NCI-H2227 (cell line): ENCODE data around the gene MED29.

Experiments
- DNase-seq: peaks from one replicate; lab custom pipeline; 2025; ENCODE audit not compliant: unreplicated experiment; lab: John Stamatoyannopoulos, UW

The MED29 gene

GRCh38 chr19:39426170-39426569, 35.0 kb downstream of the MED29 start:
- DNase-seq = peak; percentile 61

- DNase-seq = no peak
Observed at GRCh38 chr19:39427707-39428106, 36.5 kb downstream of the MED29 start.

GRCh38 chr19:39428283-39429112, 37.3 kb downstream of the MED29 start:
- peak; percentile 83 for DNase-seq

GRCh38 chr19:39430675-39431593, 39.8 kb downstream of the MED29 start:
- peak; percentile 85 for DNase-seq

GRCh38 chr19:39432677-39433025, 41.5 kb downstream of the MED29 start:
- no peak for DNase-seq

GRCh38 chr19:39433480-39434079, 42.4 kb downstream of the MED29 start:
- DNase-seq = no peak

GRCh38 chr19:39434123-39435076, 43.2 kb downstream of the MED29 start:
- DNase-seq = no peak

GRCh38 chr19:39435499-39436349, 44.5 kb downstream of the MED29 start, which contains the start of gene RPS16:
Gene RPS16 (minus strand): TSS chr19:39435949. CDS start chr19:39435895, 54 bp downstream.
- DNase-seq = peak; percentile 100

GRCh38 chr19:39436350-39436716, 45.2 kb downstream of the MED29 start:
- no peak for DNase-seq

- no peak for DNase-seq
Observed at GRCh38 chr19:39438270-39438934, 47.2 kb downstream of the MED29 start.

GRCh38 chr19:39444598-39445195, 53.5 kb downstream of the MED29 start:
- DNase-seq = no peak

- peak; percentile 100 for DNase-seq
Observed at GRCh38 chr19:39445196-39446111, 54.3 kb downstream of the MED29 start, which contains the start of gene SUPT5H. Gene SUPT5H (plus strand): TSS chr19:39445582. CDS start chr19:39445891, 309 bp downstream.

- no peak for DNase-seq
Observed at GRCh38 chr19:39446365-39447084, 55.3 kb downstream of the MED29 start.

- DNase-seq = no peak
Observed at GRCh38 chr19:39448271-39448670, 57.1 kb downstream of the MED29 start.

GRCh38 chr19:39449116-39449797, 58.1 kb downstream of the MED29 start:
- no peak for DNase-seq
